Upper lobe of left lung (tissue), 4 donors: ENCODE results near the gene STX5.

Source experiments
- CTCF ChIP-seq, 6 experiments: fragments of 450-650 bp in 4 of 6; fragments of 200-600 bp in 2 of 6; sonication (generic) in 2 of 6; IDR thresholded peaks; one replicate each; pipeline ENCODE4 v1.5.1; 2016 to 2019; ENCODE audit warnings: antibody characterized with exemption in 6 of 6
- EP300 ChIP-seq, 4 donors: sonication (generic); formaldehyde crosslinking; IDR thresholded peaks; one replicate each; pipeline ENCODE4 v1.5.1; 2017; ENCODE audit warnings: antibody characterized with exemption in 4 of 4, control low read depth in 2 of 4
- POLR2AphosphoS5 ChIP-seq, 2 donors: sonication (generic); formaldehyde crosslinking; IDR thresholded peaks; one replicate each; pipeline ENCODE4 v1.5.1; 2017; ENCODE audit warnings: antibody characterized with exemption in 2 of 2

DNA sequence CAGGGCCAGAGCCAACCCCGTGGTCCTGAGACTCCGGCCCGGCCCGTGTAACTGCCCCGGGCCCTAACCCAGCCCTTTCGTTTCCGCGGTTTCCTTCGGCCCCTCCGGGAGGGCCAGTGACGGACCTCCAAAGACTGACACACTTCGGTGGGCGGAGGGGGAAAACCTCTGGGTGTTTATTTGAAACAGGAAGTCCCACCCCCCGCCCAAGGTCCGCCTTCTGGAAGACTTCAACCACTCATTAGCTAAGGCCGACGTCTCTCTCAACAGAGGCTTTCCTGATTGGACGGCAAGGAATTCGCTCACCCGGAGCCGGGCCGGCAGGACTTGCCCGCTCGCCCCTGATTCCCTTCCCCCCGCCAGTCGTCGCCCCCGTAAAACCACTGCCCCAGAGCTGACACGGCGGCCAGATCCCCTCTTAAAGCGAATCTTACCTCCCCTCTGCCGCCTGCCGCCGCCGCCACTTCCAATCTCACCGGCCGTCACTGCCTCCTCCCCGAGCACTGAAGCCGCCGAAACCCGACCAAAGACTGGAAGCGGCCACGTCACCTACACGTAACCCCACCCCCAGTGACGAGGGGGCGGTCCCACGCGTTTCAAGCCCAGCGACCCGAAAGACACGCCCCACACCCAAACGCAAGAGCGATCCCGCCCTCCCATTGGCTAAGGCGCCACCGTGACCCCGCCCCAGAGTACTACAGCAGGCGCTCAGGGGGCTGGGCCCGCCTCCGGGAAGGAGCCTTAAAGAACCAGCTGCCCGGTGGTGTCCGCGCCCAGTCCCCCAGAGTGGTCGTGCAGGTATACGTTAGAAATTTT lies at the start of gene STX5:
- TF ChIP-seq CTCF (IDR thresholded peaks at IDR 0.05) (no peak), EP300 (IDR thresholded peaks at IDR 0.05) (peak in 1 of 4 donors; percentile 6), POLR2AphosphoS5 (IDR thresholded peaks at IDR 0.05) (peak; percentile 74 to 96)
